Esophagus (tissue), 2 donors: Measurements from ENCODE around the gene PLAAT5. TPM values are rescaled to one million over a fixed set of nuclear protein-coding genes. Genes with fewer than 3 reads are reported as not detected.
"Not testable (repeated sequence)": the region's sequence is repeated elsewhere in the genome, so short reads cannot be mapped to it uniquely, and the experiment has no call there.

Experiments used
- H3K27ac ChIP-seq, 2 donors: one replicate each; pipeline ENCODE4 v1.5.1; 2013; ENCODE audit warnings: low read depth in 2 of 2, mild to moderate bottlenecking in 2 of 2, inconsistent platforms in 1 of 2, low read length in 1 of 2, moderate library complexity in 1 of 2
- H3K27me3 ChIP-seq, 2 donors: one replicate each; pipeline ENCODE4 v1.6.1; 2013; ENCODE audit warnings: low read length in 2 of 2, control low read depth in 1 of 2, mild to moderate bottlenecking in 1 of 2; ENCODE audit not compliant: insufficient read depth in 2 of 2, control insufficient read depth in 1 of 2
- H3K36me3 ChIP-seq, 2 donors: one replicate each; pipeline ENCODE4 v1.6.1; 2013; ENCODE audit warnings: low read length in 1 of 2; ENCODE audit not compliant: control insufficient read depth in 2 of 2, insufficient read depth in 2 of 2
- H3K4me1 ChIP-seq, 2 donors: one replicate each; pipeline ENCODE4 v1.6.1; 2013; ENCODE audit warnings: low read length in 1 of 2; ENCODE audit not compliant: control insufficient read depth in 2 of 2, insufficient read depth in 2 of 2
- H3K4me3 ChIP-seq, 2 donors: one replicate each; pipeline ENCODE4 v1.5.1; 2013; ENCODE audit warnings: low read length in 2 of 2, mild to moderate bottlenecking in 2 of 2, low read depth in 1 of 2, moderate library complexity in 1 of 2
- H3K9me3 ChIP-seq, 2 donors: one replicate each; pipeline ENCODE4 v1.6.1; 2013; ENCODE audit warnings: mild to moderate bottlenecking in 2 of 2, low read depth in 1 of 2, low read length in 1 of 2, moderate library complexity in 1 of 2; ENCODE audit not compliant: control insufficient read depth in 2 of 2, insufficient read depth in 1 of 2
- WGBS, 2 donors: extraction: QIAGEN DNeasy Blood & Tissue Kit; methylation state at CpG; one replicate each; pipeline ENCODE4 v1.1.7; 2013; 5-methylcytosine and 5-hydroxymethylcytosine counted together
- polyA plus RNA-seq, 2 donors: library from polyadenylated mRNA; stranded (reverse); fragments of 200-250 nt; gene quantifications; one replicate each; pipeline ENCODE4 v1.2.3, GENCODE V29; 2013
- donor health status: healthy with polysubstance abuse.
- donor health status: Bipolar disorder and iron deficiency.

Gene PLAAT5
- polyA plus RNA-seq, 2 donors: 0.12 to 0.36 TPM

GRCh38 chr11:63531074-63531792, 40.3 kb upstream of the PLAAT5 start:
- not testable (repeated sequence) for H3K27me3 ChIP-seq, H3K36me3 ChIP-seq, H3K4me1 ChIP-seq, H3K4me3 ChIP-seq, H3K9me3 ChIP-seq, H3K27ac ChIP-seq
- WGBS, 2 donors: 57 to 70% methylated on average over 4 of the region's 6 CpGs

DNA sequence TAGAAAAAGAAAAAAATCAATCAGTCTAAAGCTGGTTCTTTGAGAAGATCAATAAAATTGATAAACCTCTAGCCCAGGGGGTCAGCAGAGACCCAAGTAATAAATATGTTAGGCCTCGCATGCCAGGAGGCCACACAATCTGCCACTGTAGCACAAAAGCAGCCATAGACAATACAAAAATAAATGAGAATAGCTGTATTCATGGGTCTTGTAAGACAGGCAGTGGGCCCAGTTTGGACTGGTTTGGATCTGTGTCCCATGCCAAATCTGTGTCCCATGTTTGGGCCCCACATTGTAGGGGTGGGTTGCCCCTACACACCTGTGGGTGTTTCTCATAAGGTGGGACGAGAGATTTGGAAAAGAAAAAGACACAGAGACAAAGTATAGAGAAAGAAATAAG, 39.1 kb upstream of the PLAAT5 start:
- Histone ChIP-seq H3K27me3 (no peaks in the 10 kb centered on the region), H3K27ac (no peak overlapping the region), H3K4me3 (no peak overlapping the region), H3K36me3 (no peaks in the 10 kb centered on the region), H3K9me3 (no peaks in the 10 kb centered on the region), H3K4me1 (no peaks in the 10 kb centered on the region)
- 94% methylated on average over 2 of the region's 2 CpGs for WGBS, 2 donors

DNA sequence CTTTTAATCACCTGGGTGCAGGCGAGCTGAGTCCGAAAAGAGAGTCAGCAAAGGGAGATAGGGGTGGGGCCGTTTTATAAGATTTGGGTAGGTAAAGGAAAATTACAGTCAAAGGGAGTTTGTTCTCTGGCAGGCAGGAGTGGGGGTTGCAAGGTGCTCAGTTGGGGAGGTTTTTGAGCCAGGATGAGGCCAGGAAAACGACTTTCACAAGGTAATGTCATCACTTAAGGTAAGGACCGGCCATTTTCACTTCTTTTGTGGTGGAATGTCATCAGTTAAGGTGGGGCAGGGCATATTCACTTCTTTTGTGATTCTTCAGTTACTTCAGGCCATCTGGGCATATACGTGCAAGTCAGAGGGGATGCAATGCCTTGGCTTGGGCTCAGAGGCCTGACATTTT, 38.4 kb upstream of the PLAAT5 start:
- H3K27me3 ChIP-seq, H3K27ac ChIP-seq, H3K9me3 ChIP-seq, H3K36me3 ChIP-seq, H3K4me1 ChIP-seq, H3K4me3 ChIP-seq: not testable (repeated sequence)
- 68 to 71% methylated on average over 6 of the region's 6 CpGs for WGBS, 2 donors

- 71 to 78% methylated on average over 1 of the region's 3 CpGs for WGBS, 2 donors
- H3K4me1 ChIP-seq, H3K36me3 ChIP-seq, H3K4me3 ChIP-seq, H3K27me3 ChIP-seq, H3K27ac ChIP-seq, H3K9me3 ChIP-seq: not testable (repeated sequence)
Observed at GRCh38 chr11:63528729-63529278, 37.8 kb upstream of the PLAAT5 start.

DNA sequence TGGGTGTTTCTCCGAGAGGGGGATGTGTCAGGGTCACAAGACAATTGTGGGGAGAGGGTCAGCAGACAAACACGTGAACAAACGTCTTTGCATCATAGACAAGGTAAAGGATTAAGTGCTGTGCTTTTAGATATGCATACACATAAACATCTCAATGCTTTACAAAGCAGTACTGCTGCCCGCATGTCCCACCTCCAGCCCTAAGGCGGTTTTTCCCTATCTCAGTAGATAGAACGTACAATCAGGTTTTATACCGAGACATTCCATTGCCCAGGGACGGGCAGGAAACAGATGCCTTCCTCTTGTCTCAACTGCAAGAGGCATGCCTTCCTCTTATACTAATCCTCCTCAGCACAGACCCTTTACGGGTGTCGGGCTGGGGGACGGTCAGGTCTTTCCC, 37.2 kb upstream of the PLAAT5 start:
- not testable (repeated sequence) for H3K27me3 ChIP-seq, H3K27ac ChIP-seq, H3K36me3 ChIP-seq, H3K9me3 ChIP-seq, H3K4me3 ChIP-seq, H3K4me1 ChIP-seq
- 49 to 54% methylated on average over 7 to 8 of the region's 11 CpGs for WGBS, 2 donors

DNA sequence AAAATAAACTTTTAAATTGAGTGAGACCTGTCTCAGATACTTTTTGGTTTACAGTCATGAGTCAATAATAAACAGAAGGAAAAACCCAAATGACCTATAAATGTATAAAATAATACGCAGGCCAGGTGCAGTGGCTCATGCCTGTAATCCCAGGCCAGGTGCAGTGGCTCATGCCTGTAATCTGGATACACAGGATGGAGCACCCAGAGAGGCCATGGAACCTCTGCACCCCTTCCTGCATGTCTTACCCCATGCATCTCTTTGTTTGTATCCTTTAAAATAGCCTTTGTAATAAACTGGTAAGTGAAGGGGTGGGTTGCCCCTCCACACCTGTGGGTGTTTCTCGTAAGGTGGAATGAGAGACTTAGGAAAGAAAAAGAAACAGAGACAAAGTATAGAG, 36.7 kb upstream of the PLAAT5 start:
- H3K4me3 ChIP-seq: no peak overlapping the region
- WGBS, 2 donors: 86 to 88% methylated on average over 2 of the region's 2 CpGs
- no peak overlapping the region for H3K27ac ChIP-seq
- peaks cover 0 to 2% of the 10 kb centered on the region in 2 donors for H3K9me3 ChIP-seq
- no peaks in the 10 kb centered on the region for H3K27me3 ChIP-seq
- H3K4me1 ChIP-seq: no peaks in the 10 kb centered on the region
- no peaks in the 10 kb centered on the region for H3K36me3 ChIP-seq

GRCh38 chr11:63523151-63523550, 32.2 kb upstream of the PLAAT5 start:
- 70 to 77% methylated on average over 7 of the region's 7 CpGs for WGBS, 2 donors
- H3K36me3 ChIP-seq: no peaks in the 10 kb centered on the region
- no peaks in the 10 kb centered on the region for H3K4me1 ChIP-seq
- H3K4me3 ChIP-seq: no peak overlapping the region
- H3K27ac ChIP-seq: no peak overlapping the region
- H3K9me3 ChIP-seq: peaks cover 0 to 2% of the 10 kb centered on the region in 2 donors
- H3K27me3 ChIP-seq: no peaks in the 10 kb centered on the region

DNA sequence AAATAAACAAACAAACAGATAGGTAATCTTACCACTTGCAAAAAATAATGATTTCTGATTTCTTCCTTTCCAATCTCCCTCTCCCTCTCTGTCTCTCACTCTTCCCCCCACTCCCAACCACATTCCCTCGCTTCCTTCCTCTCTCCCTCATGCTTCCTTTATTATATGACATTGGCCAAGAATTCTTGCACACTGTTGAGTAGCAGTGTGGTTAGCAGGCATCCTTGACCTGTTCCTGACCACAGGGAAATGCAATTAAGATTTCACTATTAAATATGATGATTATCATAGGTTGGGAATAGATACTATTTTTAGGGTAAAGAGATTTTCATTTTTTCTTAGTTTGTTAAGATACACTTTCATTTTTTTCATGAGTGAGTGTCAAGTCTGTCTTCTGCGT, 30.9 kb upstream of the PLAAT5 start:
- Histone ChIP-seq H3K9me3 (peaks cover 0 to 2% of the 10 kb centered on the region in 2 donors), H3K4me1 (no peaks in the 10 kb centered on the region), H3K4me3 (no peak overlapping the region), H3K27ac (no peak overlapping the region), H3K27me3 (no peaks in the 10 kb centered on the region), H3K36me3 (no peaks in the 10 kb centered on the region)
- 89 to 98% methylated on average over 2 of the region's 2 CpGs for WGBS, 2 donors

DNA sequence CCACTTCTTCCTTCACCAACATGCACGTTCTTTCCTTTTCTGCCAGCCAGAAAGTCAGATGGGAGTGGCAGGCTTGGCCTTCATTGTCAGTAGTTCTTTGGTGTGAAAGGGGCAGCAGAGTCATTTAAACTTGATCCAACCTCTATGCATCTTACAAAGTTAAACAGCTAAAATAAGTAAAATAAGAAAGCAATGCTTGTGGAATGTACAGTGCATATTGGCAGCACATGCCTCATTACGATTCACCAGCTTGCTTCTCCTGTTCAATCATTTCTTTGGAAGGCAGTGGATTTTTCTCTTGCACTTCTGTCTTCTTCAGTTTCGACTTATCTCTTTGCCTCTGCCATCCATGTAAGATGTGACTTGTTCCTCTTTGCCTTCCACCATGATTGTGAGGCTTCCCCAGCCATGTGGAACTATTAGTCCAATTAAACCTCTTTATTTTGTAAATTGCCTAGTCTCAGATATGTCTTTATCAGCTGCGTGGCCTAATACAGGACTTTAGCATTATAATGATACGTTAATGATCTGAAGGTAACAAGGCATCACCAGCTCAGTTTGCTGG, 29.7 kb upstream of the PLAAT5 start:
- H3K4me1 ChIP-seq: no peaks in the 10 kb centered on the region
- WGBS, 2 donors: 84 to 86% methylated on average over 5 of the region's 5 CpGs
- H3K36me3 ChIP-seq: no peaks in the 10 kb centered on the region
- H3K4me3 ChIP-seq: no peak overlapping the region
- H3K27me3 ChIP-seq: no peaks in the 10 kb centered on the region
- peaks cover 0 to 2% of the 10 kb centered on the region in 2 donors for H3K9me3 ChIP-seq
- no peak overlapping the region for H3K27ac ChIP-seq

DNA sequence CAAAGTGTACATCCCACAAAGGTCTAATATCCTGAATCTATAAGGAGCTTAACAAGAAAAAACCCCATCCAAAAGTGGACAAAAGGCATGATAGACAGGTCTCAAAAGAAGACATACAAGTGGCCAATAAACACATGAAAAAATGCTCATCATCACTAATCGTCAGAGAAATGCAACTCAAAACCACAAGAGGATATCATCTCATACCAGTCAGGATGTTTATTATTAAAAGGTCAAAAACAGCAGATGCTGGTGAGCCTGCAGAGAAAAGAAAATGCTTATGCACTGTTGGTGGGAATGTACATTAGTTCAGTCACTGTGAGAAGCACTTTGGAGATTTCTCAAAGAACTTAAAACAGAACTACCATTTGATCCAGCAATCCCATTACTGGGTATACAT, 27.6 kb upstream of the PLAAT5 start:
- Histone ChIP-seq H3K4me1 (no peaks in the 10 kb centered on the region), H3K4me3 (no peak overlapping the region), H3K36me3 (no peaks in the 10 kb centered on the region), H3K9me3 (peaks cover 0 to 2% of the 10 kb centered on the region in 2 donors), H3K27ac (no peak overlapping the region), H3K27me3 (no peaks in the 10 kb centered on the region)
- 33 to 41% methylated on average over 1 of the region's 1 CpG for WGBS, 2 donors
